Vagina (tissue), 2 donors: ENCODE results near the gene DNASE1L1. TPM values are rescaled to one million over a fixed set of nuclear protein-coding genes. Genes with fewer than 3 reads are reported as not detected.

ENCODE experiments used
- DNase-seq, 2 donors: peaks; one replicate each; pipeline ENCODE4 v3.0.0-alpha.2; 2017; ENCODE audit errors: extremely low spot score in 2 of 2
- H3K27ac ChIP-seq: fragments of 200-600 bp; sonication (generic); one replicate; pipeline ENCODE4 v1.5.1; 2019
- H3K27me3 ChIP-seq: fragments of 200-600 bp; sonication (generic); one replicate; pipeline ENCODE4 v1.5.1; 2019
- H3K36me3 ChIP-seq, 2 donors: fragments of 200-600 bp; sonication (generic); one replicate each; pipeline ENCODE4 v1.5.1; 2017 to 2019
- H3K4me1 ChIP-seq: fragments of 200-600 bp; sonication (generic); one replicate; pipeline ENCODE4 v1.5.1; 2019
- H3K4me3 ChIP-seq, 2 donors: fragments of 200-600 bp; sonication (generic); 1 replicate in 1 of 2; 2 replicates in 1 of 2; pipeline ENCODE4 v1.5.1; 2016 to 2019
- H3K9me3 ChIP-seq: fragments of 200-600 bp; sonication (generic); one replicate; pipeline ENCODE4 v1.5.1; 2019
- CTCF ChIP-seq, 3 experiments: fragments of 450-650 bp in 2 of 3; fragments of 200-600 bp in 1 of 3; sonication (generic) in 1 of 3; IDR thresholded peaks; one replicate each; pipeline ENCODE4 v1.5.1; 2017 to 2019; ENCODE audit warnings: antibody characterized with exemption in 3 of 3, mild to moderate bottlenecking in 2 of 3, moderate library complexity in 2 of 3
- POLR2A ChIP-seq, 2 donors: fragments of 450-650 bp; IDR thresholded peaks; one replicate each; pipeline ENCODE4 v1.6.1; 2017; ENCODE audit warnings: antibody characterized with exemption in 2 of 2, mild to moderate bottlenecking in 2 of 2, moderate library complexity in 2 of 2
- POLR2AphosphoS5 ChIP-seq, 2 donors: sonication (generic); formaldehyde crosslinking; IDR thresholded peaks; one replicate each; pipeline ENCODE4 v1.9.0; 2017; ENCODE audit warnings: antibody characterized with exemption in 2 of 2, mild to moderate bottlenecking in 2 of 2, low read depth in 1 of 2; ENCODE audit not compliant: insufficient read depth in 1 of 2
- intact Hi-C: fragments of 100-400 bp; cut with DNase I; formaldehyde crosslinking; loops from one replicate; pipeline ENCODE4 v1.15.1; 2023
- total RNA-seq: library from RNA; depleted of rRNA; stranded (reverse); fragments of >200 nt; gene quantifications from one replicate; pipeline ENCODE4 v1.2.3, GENCODE V29; 2016

DNASE1L1 gene
- total RNA-seq, 1 donor from 2014 or later = 52.1 TPM

GRCh38 chrX:154441564-154441963 is 32.5 kb upstream of the DNASE1L1 start:
- intact Hi-C loops = no loop called here
- no peak overlapping the region for H3K27ac ChIP-seq
- H3K27me3 ChIP-seq = no peaks in the 10 kb centered on the region
- DNase-seq = no peak
- TF ChIP-seq CTCF (IDR thresholded peaks at IDR 0.05) = no peak
- TF ChIP-seq POLR2AphosphoS5 (IDR thresholded peaks at IDR 0.05; ENCODE audit: insufficient read depth in 1 of 2, low read depth in 1 of 2) = no peak
- no peak for TF ChIP-seq POLR2A (IDR thresholded peaks at IDR 0.05)
- no peak overlapping the region for H3K4me3 ChIP-seq
- no peaks in the 10 kb centered on the region for H3K9me3 ChIP-seq
- H3K4me1 ChIP-seq = peaks cover 39% of the 10 kb centered on the region
- peaks cover 0 to 12% of the 10 kb centered on the region in 2 donors for H3K36me3 ChIP-seq

- no peak for DNase-seq
- no peaks in the 10 kb centered on the region for H3K9me3 ChIP-seq
- H3K27me3 ChIP-seq = no peaks in the 10 kb centered on the region
- H3K36me3 ChIP-seq = peaks cover 0 to 12% of the 10 kb centered on the region in 2 donors
- no peak for TF ChIP-seq POLR2AphosphoS5 (IDR thresholded peaks at IDR 0.05; ENCODE audit: insufficient read depth in 1 of 2, low read depth in 1 of 2)
- no peak for TF ChIP-seq POLR2A (IDR thresholded peaks at IDR 0.05)
- no peak for TF ChIP-seq CTCF (IDR thresholded peaks at IDR 0.05)
- intact Hi-C loops = no loop called here
- no peak overlapping the region for H3K27ac ChIP-seq
- peaks cover 39% of the 10 kb centered on the region for H3K4me1 ChIP-seq
- no peak overlapping the region for H3K4me3 ChIP-seq
These were observed 31.7 kb upstream of the DNASE1L1 start for GRCh38 chrX:154440623-154441357.

GRCh38 chrX:154439841-154440240 is 30.8 kb upstream of the DNASE1L1 start:
- Histone ChIP-seq H3K36me3 (peaks cover 0 to 12% of the 10 kb centered on the region in 2 donors), H3K27me3 (no peaks in the 10 kb centered on the region), H3K27ac (no peak overlapping the region), H3K4me3 (no peak overlapping the region), H3K9me3 (no peaks in the 10 kb centered on the region), H3K4me1 (peaks cover 31% of the 10 kb centered on the region)
- DNase-seq = no peak
- TF ChIP-seq POLR2A (IDR thresholded peaks at IDR 0.05) (no peak), CTCF (IDR thresholded peaks at IDR 0.05) (no peak), POLR2AphosphoS5 (IDR thresholded peaks at IDR 0.05; ENCODE audit: insufficient read depth in 1 of 2, low read depth in 1 of 2) (no peak)
- intact Hi-C loops = no loop called here

- peak overlapping the region; percentile 91 for H3K27ac ChIP-seq
- intact Hi-C loops = no loop called here
- no peaks in the 10 kb centered on the region for H3K27me3 ChIP-seq
These were observed 29.2 kb upstream of the DNASE1L1 start for GRCh38 chrX:154437971-154438893.

More at GRCh38 chrX:154437971-154438893, 29.2 kb upstream of the DNASE1L1 start:
- peak overlapping the region; percentile 58 to 74 for H3K4me3 ChIP-seq
- peaks cover 0 to 12% of the 10 kb centered on the region in 2 donors for H3K36me3 ChIP-seq
- TF ChIP-seq POLR2AphosphoS5 (IDR thresholded peaks at IDR 0.05; ENCODE audit: insufficient read depth in 1 of 2, low read depth in 1 of 2) (no peak), CTCF (IDR thresholded peaks at IDR 0.05) (no peak), POLR2A (IDR thresholded peaks at IDR 0.05) (no peak)
- no peak for DNase-seq
- H3K9me3 ChIP-seq = no peaks in the 10 kb centered on the region
- peaks cover 20% of the 10 kb centered on the region for H3K4me1 ChIP-seq
